Epidermal melanocyte (primary cell): ENCODE data around the gene ACTG1.

ENCODE experiments used
- DNase-seq: peaks from one replicate; pipeline ENCODE4 v3.0.0; 2011; ENCODE audit warnings: low spot score; ENCODE audit not compliant: insufficient read length

ACTG1 gene

DNA sequence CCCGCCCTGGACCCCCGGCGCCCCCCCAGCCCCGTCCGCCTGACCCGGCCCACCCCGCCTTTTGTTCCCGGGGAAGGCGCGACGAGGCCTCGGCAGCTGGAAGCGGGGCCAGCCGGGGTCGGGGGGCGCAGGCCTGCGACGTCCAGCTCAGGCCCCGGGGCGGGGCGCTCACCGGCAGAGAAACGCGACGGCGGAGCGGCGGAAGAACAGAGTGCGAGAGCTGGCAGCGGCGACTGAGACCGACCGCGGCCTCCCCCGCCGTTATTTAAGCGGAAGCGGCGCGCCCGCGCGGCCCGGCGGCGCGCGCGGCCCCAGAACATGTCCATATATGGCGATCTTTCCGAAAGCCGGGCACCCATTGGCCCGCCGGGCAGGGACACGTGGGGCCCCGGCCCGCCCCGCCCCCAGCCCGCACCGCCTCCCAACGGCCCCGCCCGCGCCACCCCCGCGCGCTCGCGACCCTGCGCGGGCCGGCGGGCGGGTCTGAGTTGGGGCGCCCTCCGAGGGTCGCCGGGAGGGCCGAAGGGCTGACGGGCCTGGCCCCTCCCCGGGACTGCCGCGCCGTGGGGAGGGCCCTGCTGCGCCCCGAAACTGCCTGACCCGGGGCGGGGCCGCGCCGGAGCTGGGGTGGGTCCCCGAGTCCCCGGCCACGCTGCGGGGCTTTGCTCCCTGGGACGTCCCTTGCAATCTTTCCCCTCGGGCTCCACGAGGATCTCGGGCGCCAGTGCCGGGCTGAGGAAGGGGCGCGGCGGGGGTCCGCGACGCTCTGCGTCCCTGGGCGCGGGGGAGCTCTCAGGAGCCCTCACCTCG lies at the start of gene ACTG1:
ACTG1 (minus strand) TSS at position 238 of the 810 bp plus-strand sequence. CDS start 445 bp downstream, outside the sequence.
- DNase-seq: peak; percentile 95

GRCh38 chr17:81561494-81561885 lies 48.9 kb upstream of the ACTG1 start:
- no peak for DNase-seq

DNA sequence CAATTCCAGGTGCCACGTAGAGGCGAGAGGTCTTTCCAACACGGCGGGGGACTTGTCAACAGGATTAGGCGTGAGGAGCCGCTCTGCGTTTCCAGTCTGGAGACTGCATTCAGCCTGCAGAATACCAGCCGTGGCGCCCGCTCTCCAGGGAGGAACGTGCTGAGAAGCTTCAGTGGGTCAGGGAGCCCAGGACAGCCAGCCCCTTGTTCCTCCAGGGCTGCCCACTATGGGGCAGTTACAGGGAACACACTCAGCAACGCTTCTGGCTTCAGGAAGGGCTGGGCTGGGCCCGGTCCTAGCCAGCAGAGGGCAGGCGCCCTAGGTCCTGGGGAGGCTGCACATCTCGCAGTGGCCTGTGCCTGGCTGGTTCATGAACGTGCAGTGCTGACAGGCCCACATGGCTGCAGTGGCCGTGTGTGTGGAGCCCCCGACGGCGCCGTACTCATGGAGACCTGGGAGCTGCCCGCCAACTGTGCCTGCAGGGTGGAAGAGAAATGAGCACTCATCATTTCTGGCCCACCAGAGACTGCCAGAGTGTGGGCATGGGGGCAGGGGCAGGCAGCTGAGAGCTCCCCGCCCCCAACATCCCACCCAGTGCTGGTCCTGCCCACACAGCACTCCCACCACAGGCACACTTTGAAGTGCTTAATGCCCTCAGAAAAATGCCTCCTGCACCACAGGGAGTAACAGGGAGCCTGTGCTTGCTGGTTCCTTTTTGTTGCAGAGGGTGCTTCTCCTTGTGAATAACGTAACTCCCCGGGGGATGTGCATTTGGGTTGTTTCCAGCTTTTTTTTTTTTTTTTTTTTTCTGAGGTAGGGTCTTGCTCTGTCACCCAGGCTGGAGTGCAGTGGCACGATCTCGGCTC lies 46.6 kb upstream of the ACTG1 start:
- no peak for DNase-seq

GRCh38 chr17:81558115-81558468 lies 45.5 kb upstream of the ACTG1 start:
- no peak for DNase-seq

GRCh38 chr17:81557276-81558114 lies 44.9 kb upstream of the ACTG1 start:
- DNase-seq: no peak

DNA sequence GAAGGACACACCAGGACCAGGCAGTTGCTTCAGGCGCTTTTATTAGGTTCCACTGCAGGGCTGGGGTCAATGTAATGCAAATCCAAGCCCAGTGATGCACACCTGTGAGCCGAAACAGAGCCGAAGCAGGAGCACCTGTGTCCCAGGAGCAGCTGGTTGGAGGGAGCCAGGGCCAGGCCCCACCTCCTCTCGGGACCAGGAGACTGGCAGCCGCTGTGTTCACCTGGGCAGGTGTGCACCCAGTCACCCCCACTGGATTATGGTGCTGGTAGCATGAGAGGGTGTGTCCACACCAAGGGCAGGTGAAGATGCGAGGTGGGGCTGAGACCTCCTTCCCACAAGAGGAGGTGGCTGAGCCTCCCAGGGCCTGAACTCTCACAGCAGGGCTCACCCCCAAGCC lies 44.3 kb upstream of the ACTG1 start:
- DNase-seq: no peak

DNA sequence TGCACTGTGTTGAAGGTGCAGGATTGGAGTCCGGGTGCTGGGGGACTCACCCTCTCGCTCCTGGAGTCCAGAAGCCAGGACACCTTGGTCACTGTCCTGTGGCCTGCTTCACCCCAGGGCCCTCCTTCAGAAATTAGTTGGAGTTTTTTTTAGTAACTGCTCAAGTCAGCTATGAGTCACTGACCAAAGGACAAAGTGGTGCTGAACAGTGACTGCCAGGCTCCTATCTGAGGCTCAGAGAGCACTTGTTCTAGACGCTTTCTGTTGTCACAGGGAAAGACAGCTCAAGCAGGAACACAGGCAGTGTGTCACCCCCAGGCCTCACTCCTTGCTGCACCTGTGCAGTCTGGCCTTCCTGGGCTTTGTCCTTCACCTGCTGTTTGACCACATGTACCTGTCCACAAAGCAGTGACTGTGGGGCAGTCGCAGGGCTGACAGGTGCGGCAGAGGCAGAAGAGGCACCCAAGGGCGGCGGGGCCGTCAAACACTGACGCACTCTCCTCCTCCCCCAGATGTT lies 43.6 kb upstream of the ACTG1 start:
- DNase-seq: no peak

DNA sequence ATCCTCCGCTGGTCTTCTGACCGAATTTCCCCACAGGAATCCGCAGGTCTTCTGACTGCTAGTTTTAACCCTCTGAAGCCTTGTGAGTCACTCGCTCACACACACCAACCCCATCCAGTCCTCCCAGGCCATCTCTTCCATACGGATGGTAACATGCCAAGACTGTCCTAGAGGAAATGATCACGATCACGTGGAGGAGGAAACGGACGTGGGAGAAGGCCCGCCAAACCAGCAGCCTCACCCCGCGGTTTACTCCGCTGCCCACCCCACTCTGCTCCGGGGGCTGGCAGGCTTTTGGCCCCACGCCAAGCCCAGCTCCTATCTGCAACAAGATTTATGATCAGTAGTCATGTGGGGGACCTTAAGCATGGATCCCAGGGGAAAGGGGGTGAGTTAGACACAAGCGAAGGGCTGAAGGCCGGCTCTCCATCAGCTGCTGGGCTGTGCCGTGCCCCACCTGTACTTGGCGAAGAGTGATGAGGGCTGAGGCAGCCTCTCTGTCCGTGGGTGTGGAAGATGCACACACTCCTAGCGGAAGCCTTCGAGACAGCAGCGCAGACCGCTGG lies 41.1 kb upstream of the ACTG1 start:
- peak; percentile 62 for DNase-seq

GRCh38 chr17:81553018-81553615 lies 40.5 kb upstream of the ACTG1 start:
- peak; percentile 88 for DNase-seq

GRCh38 chr17:81552244-81553017 lies 39.8 kb upstream of the ACTG1 start, which contains the start of gene FAAP100:
FAAP100 (minus strand) TSS chr17:81552353; CDS start chr17:81552330, 23 bp downstream.
- peak; percentile 91 for DNase-seq

GRCh38 chr17:81551458-81552243 lies 39.1 kb upstream of the ACTG1 start:
- no peak for DNase-seq

DNA sequence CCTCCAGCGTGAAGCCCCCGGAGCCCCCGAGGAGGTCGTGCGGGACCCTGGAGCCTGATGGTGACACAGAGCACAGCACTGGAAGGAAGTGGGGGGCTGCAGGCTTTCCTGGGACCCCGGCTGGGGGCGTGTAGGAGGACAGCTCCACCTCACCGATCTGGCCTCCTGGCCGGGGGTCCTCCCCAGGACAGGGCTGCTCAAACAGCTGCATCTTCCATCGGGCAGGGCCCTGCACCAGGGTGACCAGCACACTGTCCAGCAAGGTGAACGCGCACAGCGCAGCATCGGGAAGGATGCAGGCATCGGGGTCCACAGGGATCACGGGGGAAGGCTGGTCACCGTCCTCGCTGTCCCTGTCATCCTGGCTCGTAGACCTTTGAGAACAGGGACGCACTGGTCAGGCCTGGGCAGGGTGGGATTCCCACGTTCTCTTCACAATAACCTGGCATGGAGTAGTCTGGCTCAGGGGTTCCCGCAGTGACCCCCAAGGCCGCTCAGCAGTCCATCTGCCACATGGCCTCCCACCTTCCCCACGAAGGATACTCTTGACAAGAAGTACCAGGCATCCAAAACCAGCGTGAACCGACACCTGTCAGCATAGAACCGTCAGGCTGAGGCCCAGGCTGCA lies 38.3 kb upstream of the ACTG1 start:
- DNase-seq: no peak

DNA sequence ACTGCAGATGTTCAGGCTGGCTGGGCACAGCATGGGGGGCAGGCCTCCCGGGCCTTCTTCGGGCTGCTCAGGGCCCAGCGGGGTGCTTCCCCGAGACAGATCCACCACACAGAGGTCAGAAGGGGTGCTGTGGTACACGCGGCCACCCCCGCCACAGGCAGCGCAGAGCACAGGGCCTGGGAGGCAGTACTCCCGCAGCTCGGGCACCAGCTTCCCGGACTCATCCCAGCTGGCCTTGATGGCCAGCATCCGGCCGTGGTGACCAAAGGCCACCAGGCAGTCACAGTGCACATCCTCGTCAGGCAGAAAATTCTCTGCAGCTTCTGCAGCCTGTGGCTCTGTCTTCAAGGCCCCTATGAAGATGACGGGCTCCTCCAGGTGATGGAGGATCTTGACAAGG lies 37.7 kb upstream of the ACTG1 start:
- no peak for DNase-seq

DNA sequence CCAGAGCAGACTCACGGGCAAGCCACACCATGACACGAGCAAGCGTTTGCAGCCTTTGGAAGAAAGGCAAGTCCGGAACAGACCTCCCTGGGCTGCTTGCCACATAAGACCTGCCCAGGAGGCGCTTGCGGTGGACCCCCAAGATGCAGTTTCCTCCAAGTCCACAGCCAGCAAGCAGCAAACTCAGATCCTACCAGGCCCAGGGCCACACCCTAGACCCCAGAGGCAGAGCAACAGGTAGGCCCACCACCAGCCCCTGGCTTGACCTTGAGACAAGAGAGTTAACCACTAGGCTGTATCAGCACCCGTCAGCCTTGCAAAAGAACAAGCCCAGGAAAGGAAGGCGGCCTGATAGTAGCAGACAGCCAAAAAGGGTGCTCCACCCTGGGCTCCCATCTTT lies 37.2 kb upstream of the ACTG1 start:
- no peak for DNase-seq

- DNase-seq: no peak
These were observed 36.5 kb upstream of the ACTG1 start for GRCh38 chr17:81549031-81549557.

DNA sequence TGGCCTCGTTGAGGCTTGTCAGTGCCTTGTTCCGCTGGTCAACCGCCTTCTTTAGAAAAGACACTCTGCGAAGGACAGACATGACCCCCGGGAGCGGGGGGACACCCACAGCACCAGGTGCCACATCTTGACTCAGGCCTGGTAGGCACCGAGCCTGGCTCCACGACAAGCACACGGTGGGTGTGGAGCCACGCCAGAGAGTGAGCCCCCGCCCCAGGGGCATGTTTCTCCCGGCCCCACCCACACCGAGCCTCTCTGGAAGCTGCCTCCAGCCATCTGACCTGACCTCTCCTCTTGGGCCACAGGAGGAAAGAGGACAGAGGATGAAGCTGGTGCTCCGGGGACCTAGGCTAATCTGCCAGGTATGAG lies 35.0 kb upstream of the ACTG1 start:
- no peak for DNase-seq

GRCh38 chr17:81546906-81547613 lies 34.5 kb upstream of the ACTG1 start:
- DNase-seq: no peak
